TTC549 (cell line): ENCODE data around the gene TEDC1.
"Not testable (repeated sequence)": the region's sequence is repeated elsewhere in the genome, so short reads cannot be mapped to it uniquely, and the experiment has no call there.

ENCODE experiments used
- FAIRE-seq: peaks from 2 replicates; lab custom pipeline; 2012; peaks lifted over from hg19 to GRCh38; lab: Jason Lieb, UNC

TEDC1 gene

DNA sequence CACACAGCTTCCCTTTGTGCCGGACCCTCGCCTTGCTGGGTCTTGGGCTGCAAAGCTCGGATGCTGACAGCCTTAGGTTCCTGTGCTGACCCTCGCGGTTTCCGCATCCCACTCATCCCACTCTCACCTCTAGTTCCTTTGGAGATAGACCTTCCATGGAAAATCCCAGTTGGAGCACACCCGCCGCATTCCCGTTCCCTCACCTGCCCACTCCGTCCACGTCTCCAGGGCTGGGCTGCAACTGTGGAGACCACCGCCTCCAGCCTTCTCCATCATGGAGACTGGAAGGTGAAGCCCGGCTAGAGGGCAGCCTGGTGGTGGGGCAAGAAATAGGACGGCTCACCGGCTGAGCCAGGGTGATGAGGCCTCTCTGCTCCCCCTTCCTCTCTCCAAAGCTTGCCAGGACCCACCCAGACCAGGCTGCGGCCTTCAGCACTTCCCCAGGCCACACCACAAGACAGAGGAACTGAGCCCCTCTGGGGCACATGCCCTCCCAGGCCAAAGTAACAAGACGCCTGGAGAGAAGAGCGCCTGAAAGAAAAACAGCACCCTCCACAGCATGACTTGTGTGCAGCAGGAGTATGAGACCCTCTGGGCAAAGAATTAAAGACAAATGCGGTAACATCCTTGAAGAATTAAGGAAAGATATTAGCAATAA, 50.3 kb downstream of the TEDC1 start:
- FAIRE-seq = no peak

- FAIRE-seq = not testable (repeated sequence)
These were observed 54.6 kb downstream of the TEDC1 start for GRCh38 chr14:105545676-105546075.

- not testable (repeated sequence) for FAIRE-seq
These were observed 55.4 kb downstream of the TEDC1 start for GRCh38 chr14:105546410-105546809.

- not testable (repeated sequence) for FAIRE-seq
These were observed 56.0 kb downstream of the TEDC1 start for GRCh38 chr14:105547072-105547471.

- FAIRE-seq = no peak
These were observed 56.7 kb downstream of the TEDC1 start for GRCh38 chr14:105547741-105548169.
